ENCODE measurements around the gene ICAM1. TPM values are rescaled to one million over a fixed set of nuclear protein-coding genes. Genes with fewer than 3 reads are reported as not detected.

ICAM1 gene
- total and polyA plus RNA-seq, 4 donors: 88.4 to 391 (median 185) TPM

DNA sequence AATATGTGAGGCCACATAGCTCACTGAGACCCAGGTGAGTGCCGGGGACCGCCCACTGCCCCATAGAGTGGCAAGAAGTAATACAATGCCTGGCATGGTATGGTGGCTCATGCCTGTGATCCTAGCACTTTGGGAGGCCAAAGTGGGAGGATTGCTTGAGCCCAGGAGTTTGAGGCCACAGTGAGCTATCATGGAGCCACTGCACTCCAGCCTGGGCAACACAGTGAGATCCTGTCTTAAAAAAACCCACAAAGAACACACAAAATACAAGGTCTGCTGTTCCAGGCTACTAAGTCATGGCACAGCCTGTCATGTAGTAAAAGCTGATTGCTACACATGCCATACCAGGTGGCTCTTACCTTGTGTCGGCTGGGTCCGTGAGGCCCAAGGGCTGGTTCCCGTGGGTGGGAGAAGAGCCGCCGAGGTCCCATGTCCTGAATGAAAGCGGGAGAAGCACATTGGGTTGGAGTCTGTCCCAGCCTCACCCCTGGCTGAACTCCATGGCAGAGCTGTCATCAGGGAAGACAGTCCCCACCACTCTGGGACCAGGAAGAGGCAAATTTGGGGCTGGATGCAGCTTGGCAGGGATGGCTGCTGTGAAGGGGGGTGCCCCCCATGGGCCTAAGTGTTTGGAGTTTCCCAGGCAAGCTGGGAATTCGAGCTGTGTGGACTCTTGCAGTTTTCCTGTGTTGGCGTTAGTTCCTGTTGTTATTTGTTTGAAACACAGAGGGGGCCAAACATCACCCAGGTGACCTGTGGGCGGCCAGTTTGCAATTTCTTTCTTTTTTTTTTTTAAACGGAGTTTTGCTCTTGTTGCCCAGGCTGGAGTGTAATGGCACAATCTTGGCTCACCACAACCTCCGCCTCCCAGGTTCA, 48.1 kb downstream of the ICAM1 start:
- WGBS, 2 donors: 92 to 95% methylated on average over 13 of the region's 13 CpGs
- DNase-seq: no peak
- TF ChIP-seq, protein P1, sequence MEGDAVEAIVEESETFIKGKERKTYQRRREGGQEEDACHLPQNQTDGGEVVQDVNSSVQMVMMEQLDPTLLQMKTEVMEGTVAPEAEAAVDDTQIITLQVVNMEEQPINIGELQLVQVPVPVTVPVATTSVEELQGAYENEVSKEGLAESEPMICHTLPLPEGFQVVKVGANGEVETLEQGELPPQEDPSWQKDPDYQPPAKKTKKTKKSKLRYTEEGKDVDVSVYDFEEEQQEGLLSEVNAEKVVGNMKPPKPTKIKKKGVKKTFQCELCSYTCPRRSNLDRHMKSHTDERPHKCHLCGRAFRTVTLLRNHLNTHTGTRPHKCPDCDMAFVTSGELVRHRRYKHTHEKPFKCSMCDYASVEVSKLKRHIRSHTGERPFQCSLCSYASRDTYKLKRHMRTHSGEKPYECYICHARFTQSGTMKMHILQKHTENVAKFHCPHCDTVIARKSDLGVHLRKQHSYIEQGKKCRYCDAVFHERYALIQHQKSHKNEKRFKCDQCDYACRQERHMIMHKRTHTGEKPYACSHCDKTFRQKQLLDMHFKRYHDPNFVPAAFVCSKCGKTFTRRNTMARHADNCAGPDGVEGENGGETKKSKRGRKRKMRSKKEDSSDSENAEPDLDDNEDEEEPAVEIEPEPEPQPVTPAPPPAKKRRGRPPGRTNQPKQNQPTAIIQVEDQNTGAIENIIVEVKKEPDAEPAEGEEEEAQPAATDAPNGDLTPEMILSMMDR (IDR thresholded peaks at IDR 0.05; ENCODE audit: control extremely low read depth, extremely low read depth): no peak
- no peak for ATAC-seq (ENCODE audit: insufficient read depth, low FRiP score)
- peaks cover 3 to 64% (median 20%) of the 10 kb centered on the region in 4 donors for H3K36me3 ChIP-seq (ENCODE audit: control insufficient read depth in 4 of 4, insufficient read depth in 4 of 4, low read length in 4 of 4)
- H3K9ac ChIP-seq (ENCODE audit: insufficient read depth in 1 of 2, low read length in 2 of 2): no peak overlapping the region
- no peak overlapping the region for H3K27ac ChIP-seq (ENCODE audit: low read depth in 1 of 2, low read length in 1 of 2)
- H3K4me3 ChIP-seq: no peak overlapping the region
- peaks cover 0 to 12% (median 0%) of the 10 kb centered on the region in 5 donors for H3K4me1 ChIP-seq (ENCODE audit: control insufficient read depth in 5 of 5, insufficient read depth in 5 of 5, low read length in 5 of 5)
- no peaks in the 10 kb centered on the region for H3K9me3 ChIP-seq (ENCODE audit: control insufficient read depth in 4 of 4, insufficient read depth in 3 of 4, low read length in 3 of 4)
- no peaks in the 10 kb centered on the region for H3K27me3 ChIP-seq (ENCODE audit: control insufficient read depth in 3 of 3, insufficient read depth in 3 of 3, low read length in 2 of 3)

DNA sequence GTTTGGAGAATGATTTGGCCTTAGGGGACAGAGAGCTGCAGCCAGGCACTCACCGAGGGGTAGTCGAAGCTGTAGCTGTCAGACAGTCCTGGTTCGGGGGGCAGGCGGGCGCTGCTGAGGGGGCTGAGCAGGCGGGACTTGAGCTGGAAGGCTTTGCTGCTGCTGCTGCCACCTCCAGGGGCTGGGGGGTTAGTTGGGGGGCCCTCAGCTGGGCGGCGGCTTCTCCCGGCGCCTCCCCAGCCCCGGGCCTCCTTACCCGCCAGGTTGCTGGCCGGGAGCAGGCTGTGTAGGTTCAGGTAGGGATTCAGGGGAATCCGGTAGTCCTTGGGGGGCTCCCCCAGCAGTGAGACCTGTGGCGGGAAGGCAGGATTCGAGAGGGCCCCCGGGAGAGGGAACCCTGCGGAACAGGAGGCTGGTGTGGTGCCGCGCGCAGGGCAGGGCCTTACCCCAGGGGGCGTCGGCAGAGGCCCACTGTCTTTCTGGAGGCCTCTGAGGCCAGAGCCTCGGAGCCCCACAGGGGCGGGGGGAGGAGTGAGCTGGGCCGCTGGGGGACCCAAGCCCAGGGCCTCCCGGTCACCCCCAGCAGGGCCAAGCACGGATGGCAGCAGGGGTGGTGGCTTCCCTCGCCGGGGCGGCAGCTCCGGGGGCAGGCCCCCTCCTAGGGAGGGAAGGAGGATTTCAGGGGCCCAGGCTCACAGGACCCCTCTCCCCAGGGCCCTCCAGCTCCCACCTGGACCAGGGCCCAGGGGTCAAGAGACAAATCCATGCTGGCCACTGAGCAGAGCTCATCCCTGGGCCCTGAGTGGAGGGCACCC, 49.9 kb downstream of the ICAM1 start:
- Histone ChIP-seq H3K27ac (ENCODE audit: low read depth in 1 of 2, low read length in 1 of 2) (no peak overlapping the region), H3K4me3 (no peak overlapping the region), H3K9me3 (ENCODE audit: control insufficient read depth in 4 of 4, insufficient read depth in 3 of 4, low read length in 3 of 4) (no peaks in the 10 kb centered on the region), H3K36me3 (ENCODE audit: control insufficient read depth in 4 of 4, insufficient read depth in 4 of 4, low read length in 4 of 4) (peaks cover 8 to 74% (median 25%) of the 10 kb centered on the region in 4 donors), H3K27me3 (ENCODE audit: control insufficient read depth in 3 of 3, insufficient read depth in 3 of 3, low read length in 2 of 3) (no peaks in the 10 kb centered on the region), H3K4me1 (ENCODE audit: control insufficient read depth in 5 of 5, insufficient read depth in 5 of 5, low read length in 5 of 5) (peaks cover 0 to 4% (median 0%) of the 10 kb centered on the region in 5 donors), H3K9ac (ENCODE audit: insufficient read depth in 1 of 2, low read length in 2 of 2) (no peak overlapping the region)
- 95 to 96% methylated on average over 31 to 32 of the region's 32 CpGs for WGBS, 2 donors
- TF ChIP-seq, protein P1 (IDR thresholded peaks at IDR 0.05; ENCODE audit: control extremely low read depth, extremely low read depth): no peak
- no peak for DNase-seq
- ATAC-seq (ENCODE audit: insufficient read depth, low FRiP score): no peak

DNA sequence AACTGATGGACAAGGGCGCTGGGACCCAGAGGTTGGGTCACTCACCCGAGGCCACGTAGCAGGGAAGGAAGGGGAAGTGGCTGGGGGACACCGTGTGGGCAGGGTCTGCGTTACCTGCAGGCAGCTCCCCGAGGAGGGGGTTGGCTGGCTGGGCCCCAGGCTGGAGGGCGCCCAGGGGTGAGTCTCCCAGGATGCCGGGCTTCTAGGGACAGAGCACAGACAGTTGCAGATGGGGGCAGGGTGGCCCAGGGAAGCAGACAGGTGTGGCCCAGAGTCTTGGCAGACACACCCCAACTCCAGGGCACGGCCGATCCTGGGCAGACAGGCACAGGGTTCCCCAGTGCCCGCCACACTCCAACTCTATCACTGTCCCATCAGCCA, 50.5 kb downstream of the ICAM1 start:
- no peak overlapping the region for H3K4me3 ChIP-seq
- TF ChIP-seq, protein P1 (IDR thresholded peaks at IDR 0.05; ENCODE audit: control extremely low read depth, extremely low read depth): no peak
- DNase-seq (no peak), ATAC-seq (ENCODE audit: insufficient read depth, low FRiP score) (no peak)
- 78 to 85% methylated on average over 11 of the region's 11 CpGs for WGBS, 2 donors
- H3K27me3 ChIP-seq (ENCODE audit: control insufficient read depth in 3 of 3, insufficient read depth in 3 of 3, low read length in 2 of 3): no peaks in the 10 kb centered on the region
- no peaks in the 10 kb centered on the region for H3K9me3 ChIP-seq (ENCODE audit: control insufficient read depth in 4 of 4, insufficient read depth in 3 of 4, low read length in 3 of 4)
- H3K4me1 ChIP-seq (ENCODE audit: control insufficient read depth in 5 of 5, insufficient read depth in 5 of 5, low read length in 5 of 5): no peaks in the 10 kb centered on the region
- peaks cover 8 to 79% (median 25%) of the 10 kb centered on the region in 4 donors for H3K36me3 ChIP-seq (ENCODE audit: control insufficient read depth in 4 of 4, insufficient read depth in 4 of 4, low read length in 4 of 4)
- no peak overlapping the region for H3K9ac ChIP-seq (ENCODE audit: insufficient read depth in 1 of 2, low read length in 2 of 2)
- H3K27ac ChIP-seq (ENCODE audit: low read depth in 1 of 2, low read length in 1 of 2): no peak overlapping the region
